Measurements from ENCODE around the gene TBX10.
"Not testable (repeated sequence)": the region's sequence is repeated elsewhere in the genome, so short reads cannot be mapped to it uniquely, and the experiment has no call there.

TBX10 gene

DNA sequence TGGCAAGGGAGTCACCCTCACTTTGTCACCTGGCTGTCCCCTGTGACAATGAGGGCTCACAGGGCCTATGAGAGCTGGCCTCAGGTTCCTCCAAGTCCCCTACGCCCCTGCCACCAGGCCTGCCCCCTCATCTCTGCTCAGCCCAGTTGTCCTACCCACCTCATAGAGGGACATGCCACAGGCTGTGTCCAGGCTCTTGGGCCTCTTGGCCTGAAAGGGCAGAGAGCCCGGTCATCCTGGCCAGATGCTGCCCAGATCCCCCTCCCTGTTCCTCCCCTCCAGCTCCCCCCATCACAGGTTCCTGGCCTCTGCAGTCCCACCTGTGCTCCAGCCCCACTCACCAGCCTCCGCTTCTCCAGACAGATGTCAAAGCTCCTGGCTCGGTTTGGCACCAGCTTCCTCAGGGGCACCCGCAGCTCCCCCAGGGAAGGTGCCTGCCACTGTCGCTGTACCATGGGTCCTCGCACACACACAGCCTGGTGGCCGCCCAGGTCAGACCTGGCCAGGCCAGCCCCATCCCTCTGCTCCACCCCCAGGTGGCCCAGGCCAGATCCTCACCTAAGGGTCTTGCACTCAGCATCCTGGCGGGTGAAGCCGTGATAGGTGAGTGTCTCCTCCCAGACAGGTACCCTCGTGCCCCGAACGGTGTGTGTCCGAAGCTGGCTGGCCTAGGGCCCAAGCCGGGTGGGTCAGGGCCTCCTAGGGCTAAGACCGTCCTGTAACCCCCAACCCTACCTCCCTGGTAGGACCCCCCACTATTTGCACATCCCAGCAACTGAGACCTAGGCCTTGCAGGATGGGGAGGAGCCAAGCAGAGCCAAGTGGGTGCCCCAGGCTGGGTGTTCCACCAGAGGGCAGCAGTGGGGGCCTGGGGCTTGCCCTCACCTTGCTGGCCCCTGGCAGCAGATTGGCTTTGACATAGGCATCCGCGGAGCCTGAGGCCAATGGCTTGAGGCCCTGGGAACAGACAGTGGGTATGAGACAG is 24.5 kb downstream of the TBX10 start:
- peak; percentile 55 for DNase-seq

DNA sequence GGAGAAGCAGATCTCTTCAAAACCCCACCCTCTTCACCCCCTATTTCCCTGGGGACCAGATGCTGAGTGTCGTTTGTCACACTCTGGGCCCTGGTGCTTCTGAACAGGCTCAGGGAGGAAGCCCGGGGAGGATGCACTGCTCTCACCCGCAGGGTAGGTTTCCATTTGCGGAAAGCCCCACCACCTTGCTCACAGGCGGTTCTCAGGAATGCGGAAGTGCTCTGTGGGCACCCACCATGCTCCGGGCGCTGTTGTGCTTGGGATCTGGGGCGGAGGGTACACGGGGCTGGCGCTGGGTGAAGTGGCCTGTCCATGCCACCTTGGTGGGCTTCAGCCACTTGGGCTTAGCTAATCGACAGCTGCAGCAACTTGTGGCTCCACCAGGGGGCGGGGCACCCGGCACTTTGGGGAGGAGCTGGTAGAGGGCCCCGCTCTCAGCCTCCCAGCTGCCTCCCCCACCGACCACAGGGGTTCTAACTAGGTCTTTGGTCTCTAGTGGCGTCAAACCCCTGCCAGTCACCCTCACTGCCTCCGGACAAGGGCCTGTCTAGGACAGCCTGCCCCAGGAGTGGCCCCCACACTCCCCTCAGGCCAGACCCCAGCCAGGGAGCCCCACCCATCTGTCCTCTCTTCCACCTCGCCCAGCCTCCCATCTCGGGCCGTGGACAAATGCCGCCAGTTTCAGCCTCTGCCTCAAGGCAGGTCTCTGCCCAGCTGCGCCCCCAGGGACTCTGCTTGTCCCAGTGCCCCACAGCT is 25.4 kb downstream of the TBX10 start:
- DNase-seq: peak; percentile 72

- no peak for DNase-seq
Measured at GRCh38 chr11:67613313-67613959, 26.1 kb downstream of the TBX10 start.

GRCh38 chr11:67612751-67613150 is 26.8 kb downstream of the TBX10 start:
- no peak for DNase-seq

DNA sequence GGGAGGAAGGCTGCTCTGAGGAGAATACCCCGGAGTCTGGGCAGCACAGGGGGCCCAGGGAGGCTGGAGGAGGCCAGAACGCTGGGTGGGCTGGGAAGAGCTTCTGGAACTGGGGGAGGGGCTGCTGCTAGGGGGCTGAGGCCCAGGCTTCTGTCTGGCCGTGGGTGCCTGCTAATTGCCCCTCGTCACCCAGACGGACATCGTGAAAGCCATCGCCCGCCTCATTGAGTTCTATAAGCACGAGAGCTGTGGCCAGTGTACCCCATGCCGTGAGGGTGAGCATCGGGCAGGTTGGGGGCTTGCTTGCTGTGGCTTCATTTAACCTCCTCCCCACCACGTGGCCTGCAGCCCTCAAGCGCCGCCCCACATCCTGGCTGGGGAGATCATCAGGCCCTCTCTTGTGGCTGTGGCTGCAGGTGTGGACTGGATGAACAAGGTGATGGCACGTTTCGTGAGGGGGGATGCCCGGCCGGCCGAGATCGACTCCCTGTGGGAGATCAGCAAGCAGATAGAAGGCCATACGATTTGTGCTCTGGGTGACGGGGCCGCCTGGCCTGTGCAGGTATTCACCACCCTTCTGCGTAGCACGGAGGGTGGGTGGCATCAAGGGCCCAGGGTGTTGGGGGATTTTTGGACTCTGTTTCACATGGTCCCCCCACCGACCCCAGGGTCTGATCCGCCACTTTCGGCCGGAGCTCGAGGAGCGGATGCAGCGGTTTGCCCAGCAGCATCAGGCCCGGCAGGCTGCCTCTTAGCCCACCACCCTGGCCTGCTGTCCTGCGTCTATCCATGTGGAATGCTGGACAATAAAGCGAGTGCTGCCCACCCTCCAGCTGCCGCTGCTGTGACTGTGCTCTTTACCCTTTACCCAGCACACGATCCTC is 27.6 kb downstream of the TBX10 start:
- DNase-seq: no peak

DNA sequence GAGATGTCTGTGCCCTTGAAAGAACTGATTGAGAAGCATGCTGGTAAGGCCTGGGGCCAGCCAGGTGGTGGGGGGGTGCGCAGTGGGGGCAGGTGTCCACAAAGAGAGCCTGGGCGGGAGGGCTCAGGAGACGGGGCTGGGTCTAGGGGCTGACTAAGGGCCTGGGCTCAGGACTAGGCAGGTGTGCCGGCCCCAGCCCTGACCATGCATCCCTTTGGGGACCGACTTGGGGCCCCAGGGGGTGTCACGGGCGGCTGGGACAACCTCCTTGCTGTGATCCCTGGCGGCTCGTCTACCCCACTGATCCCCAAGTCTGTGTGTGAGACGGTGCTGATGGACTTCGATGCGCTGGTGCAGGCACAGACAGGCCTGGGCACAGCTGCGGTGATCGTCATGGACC is 28.4 kb downstream of the TBX10 start:
- DNase-seq: no peak

GRCh38 chr11:67610302-67610868 is 29.2 kb downstream of the TBX10 start:
- no peak for DNase-seq

GRCh38 chr11:67609316-67609715 is 30.2 kb downstream of the TBX10 start:
- no peak for DNase-seq

GRCh38 chr11:67608486-67608885 is 31.1 kb downstream of the TBX10 start:
- no peak for DNase-seq

DNA sequence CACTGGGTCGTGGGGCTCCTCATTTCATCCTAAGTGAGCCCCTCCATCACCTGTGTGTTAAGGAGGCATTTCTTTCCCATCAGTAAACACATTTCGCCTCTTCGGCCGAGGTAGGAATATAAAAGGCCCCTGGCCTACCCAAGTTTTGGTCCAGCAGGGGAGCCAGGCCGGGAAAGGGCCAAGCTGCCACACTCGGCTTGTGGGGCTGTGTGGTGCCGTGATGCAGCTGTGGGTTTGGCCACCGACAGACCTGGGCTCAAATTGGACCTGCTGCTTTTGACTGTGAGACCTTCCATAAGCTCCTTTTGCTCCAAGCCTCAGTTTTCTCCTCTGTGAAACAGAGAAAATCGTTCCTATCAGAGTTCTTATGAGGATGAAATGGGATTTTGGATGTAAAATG is 32.1 kb downstream of the TBX10 start:
- DNase-seq: no peak

- peak; percentile 98 for DNase-seq
Measured at GRCh38 chr11:67606492-67607295, 32.9 kb downstream of the TBX10 start, which contains the start of gene NDUFV1. Gene NDUFV1, plus strand, starts transcription at chr11:67606936. Its CDS starts 69 bp downstream, at chr11:67607005.

- no peak for DNase-seq
Measured at GRCh38 chr11:67606093-67606491, 33.5 kb downstream of the TBX10 start.

- no peak for DNase-seq
Measured at GRCh38 chr11:67605231-67606011, 34.1 kb downstream of the TBX10 start.

DNA sequence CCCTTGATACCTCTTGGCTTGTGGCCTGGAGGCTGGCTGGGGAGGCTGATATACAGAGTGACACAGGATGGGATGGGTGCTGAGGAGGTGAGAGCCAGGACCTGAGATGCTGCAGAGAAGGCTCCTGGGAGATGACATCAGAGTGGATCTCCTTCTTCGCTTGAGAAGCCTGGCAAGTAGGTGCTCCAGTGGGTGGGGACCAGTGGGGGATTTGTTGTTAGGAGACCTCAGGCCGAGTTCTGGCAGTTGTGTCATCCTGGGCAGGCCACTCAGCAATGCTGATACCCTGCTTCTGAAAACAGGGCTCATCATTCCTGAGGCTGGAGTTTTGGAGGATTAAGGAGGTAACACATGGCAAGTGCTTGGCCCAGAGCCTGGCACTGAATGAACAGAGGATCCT is 34.7 kb downstream of the TBX10 start:
- no peak for DNase-seq

- not testable (repeated sequence) for DNase-seq
Measured at GRCh38 chr11:67604119-67604518, 35.4 kb downstream of the TBX10 start.

DNA sequence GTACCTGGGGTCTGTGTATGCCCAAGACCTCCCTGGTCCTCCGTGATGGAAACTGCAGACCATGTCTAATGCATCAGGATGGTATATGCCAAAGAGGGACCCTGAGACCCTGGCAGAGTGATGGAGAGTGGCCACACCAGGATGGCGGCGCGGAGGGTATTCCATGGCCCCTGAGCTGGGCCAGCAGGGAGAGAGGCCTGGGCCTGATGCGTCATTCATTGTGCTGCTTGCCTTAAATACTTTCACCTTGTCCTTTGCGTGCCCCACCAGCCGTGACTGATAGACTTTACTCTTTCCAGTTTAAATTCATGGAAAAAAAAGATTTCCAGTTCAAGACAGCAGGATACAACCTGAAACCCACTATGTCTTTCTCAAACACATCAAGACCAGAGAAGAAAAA is 38.5 kb downstream of the TBX10 start:
- no peak for DNase-seq

GRCh38 chr11:67600324-67601029 is 39.1 kb downstream of the TBX10 start:
- no peak for DNase-seq

DNA sequence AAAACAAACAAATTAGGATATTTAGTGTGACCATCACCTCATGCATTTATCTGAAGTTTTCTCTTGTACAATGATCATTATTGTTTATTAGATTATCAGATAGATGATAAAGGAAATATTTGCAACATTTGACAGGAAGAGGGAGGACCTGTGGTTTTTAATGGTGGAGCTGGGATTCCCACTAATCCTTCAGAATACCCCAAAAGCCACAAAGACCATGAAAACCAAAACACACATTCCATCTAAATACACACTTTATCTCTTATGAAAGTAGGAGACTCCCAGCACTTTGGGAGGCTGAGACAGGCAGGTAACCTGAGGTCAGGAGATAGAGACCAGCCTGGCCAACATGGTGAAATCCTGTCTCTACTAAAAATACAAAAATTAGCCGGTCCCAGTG is 40.4 kb downstream of the TBX10 start:
- DNase-seq: no peak

- DNase-seq: not testable (repeated sequence)
Measured at GRCh38 chr11:67597963-67598362, 41.6 kb downstream of the TBX10 start.
